SU-DHL-6 (cell line): ENCODE results near the gene MLH3.

Experiments
- CTCF ChIP-seq: fragments of 200-600 bp; sonication (generic); IDR thresholded peaks from one replicate; pipeline ENCODE4 v1.5.1; 2017; ENCODE audit warnings: antibody characterized with exemption, mild to moderate bottlenecking, low read length, moderate library complexity; ENCODE audit not compliant: insufficient read depth, poor library complexity, severe bottlenecking
- EZH2phosphoT487 ChIP-seq: fragments of 200-600 bp; sonication (generic), shearing (Covaris generic); conservative IDR thresholded peaks from 2 replicates; pipeline ENCODE4 v1.6.1; 2018; ENCODE audit warnings: mild to moderate bottlenecking, antibody characterized with exemption, low read length, moderate library complexity, mixed read lengths

GRCh38 chr14:74965486-74966153 lies 85.6 kb downstream of the MLH3 start:
- TF ChIP-seq CTCF: no peak
- no peak for TF ChIP-seq EZH2phosphoT487
